ENCODE data around the gene NR4A1. TPM values are rescaled to one million over a fixed set of nuclear protein-coding genes. Genes with fewer than 3 reads are reported as not detected.

Gene NR4A1
- total RNA-seq, 2 donors from 2014 or later = 51.1 to 52.0 TPM

DNA sequence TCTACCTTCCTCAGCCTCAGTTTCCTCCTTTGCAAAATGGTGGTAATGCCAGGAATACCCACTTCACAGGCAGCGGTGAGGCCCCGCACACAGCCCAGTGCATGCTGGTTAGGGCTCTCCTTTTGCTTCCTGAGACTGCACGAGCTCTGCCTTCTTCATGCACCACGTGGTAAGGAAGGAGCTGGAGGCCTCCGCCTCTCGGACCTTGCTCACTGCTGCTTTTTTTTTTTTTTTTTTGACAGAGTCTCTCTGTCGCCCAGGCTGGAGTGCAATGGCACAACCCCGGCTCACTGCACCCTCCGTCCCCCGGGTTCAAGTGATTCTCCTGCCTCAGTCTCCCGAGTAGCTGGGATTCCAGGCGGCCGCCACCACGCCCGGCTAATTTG is 26.4 kb upstream of the NR4A1 start:
- intact Hi-C loops (cut with DNase I) = loop anchor here (1.0 to 5.0 kb wide), 2 partner anchors 58 to 97 kb away; no protein-coding TSS in a partner anchor
- H3K36me3 ChIP-seq = no peaks in the 10 kb centered on the region
- H3K9ac ChIP-seq (ENCODE audit: low read depth in 2 of 2, low read length in 2 of 2) = peak overlapping the region; percentile 68 to 79
- DNase-seq = peak; percentile 90
- peaks cover 8% of the 10 kb centered on the region for H3K4me1 ChIP-seq
- TF ChIP-seq, protein P1, sequence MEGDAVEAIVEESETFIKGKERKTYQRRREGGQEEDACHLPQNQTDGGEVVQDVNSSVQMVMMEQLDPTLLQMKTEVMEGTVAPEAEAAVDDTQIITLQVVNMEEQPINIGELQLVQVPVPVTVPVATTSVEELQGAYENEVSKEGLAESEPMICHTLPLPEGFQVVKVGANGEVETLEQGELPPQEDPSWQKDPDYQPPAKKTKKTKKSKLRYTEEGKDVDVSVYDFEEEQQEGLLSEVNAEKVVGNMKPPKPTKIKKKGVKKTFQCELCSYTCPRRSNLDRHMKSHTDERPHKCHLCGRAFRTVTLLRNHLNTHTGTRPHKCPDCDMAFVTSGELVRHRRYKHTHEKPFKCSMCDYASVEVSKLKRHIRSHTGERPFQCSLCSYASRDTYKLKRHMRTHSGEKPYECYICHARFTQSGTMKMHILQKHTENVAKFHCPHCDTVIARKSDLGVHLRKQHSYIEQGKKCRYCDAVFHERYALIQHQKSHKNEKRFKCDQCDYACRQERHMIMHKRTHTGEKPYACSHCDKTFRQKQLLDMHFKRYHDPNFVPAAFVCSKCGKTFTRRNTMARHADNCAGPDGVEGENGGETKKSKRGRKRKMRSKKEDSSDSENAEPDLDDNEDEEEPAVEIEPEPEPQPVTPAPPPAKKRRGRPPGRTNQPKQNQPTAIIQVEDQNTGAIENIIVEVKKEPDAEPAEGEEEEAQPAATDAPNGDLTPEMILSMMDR (IDR thresholded peaks at IDR 0.05) = no peak
- peak overlapping the region; percentile 14 for H3K4me3 ChIP-seq
- no peaks in the 10 kb centered on the region for H3K9me3 ChIP-seq
- peak overlapping the region; percentile 92 for H3K27ac ChIP-seq
- no peaks in the 10 kb centered on the region for H3K27me3 ChIP-seq

DNA sequence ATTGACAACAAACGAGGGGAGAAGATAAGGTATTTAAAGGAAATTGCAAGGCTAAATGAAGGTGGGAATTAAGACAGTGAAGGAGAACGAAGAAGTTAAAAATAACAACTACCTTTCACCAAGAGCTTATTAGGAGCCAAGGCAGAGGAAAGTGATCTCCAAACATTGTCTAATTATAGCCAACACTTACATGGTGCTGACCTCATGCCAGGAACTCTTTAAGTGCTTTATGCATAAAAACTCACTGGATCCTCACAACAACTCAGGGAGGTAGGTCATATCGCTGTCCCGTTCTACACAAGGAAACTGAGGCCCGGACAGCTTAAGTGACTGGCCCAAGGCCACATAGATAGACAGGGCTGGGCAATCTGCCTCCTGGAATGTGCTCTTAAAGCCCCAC is 25.0 kb upstream of the NR4A1 start:
- Histone ChIP-seq H3K9ac (ENCODE audit: low read depth in 2 of 2, low read length in 2 of 2) (peak overlapping the region; percentile 68 to 79), H3K27me3 (no peaks in the 10 kb centered on the region), H3K36me3 (no peaks in the 10 kb centered on the region), H3K4me1 (peaks cover 8% of the 10 kb centered on the region), H3K27ac (no peak overlapping the region), H3K9me3 (no peaks in the 10 kb centered on the region), H3K4me3 (no peak overlapping the region)
- intact Hi-C loops (cut with DNase I) = loop anchor here (5.0 kb wide), 1 partner anchor 96 kb away; no protein-coding TSS in a partner anchor
- DNase-seq = no peak
- TF ChIP-seq, protein P1 (IDR thresholded peaks at IDR 0.05) = no peak

DNA sequence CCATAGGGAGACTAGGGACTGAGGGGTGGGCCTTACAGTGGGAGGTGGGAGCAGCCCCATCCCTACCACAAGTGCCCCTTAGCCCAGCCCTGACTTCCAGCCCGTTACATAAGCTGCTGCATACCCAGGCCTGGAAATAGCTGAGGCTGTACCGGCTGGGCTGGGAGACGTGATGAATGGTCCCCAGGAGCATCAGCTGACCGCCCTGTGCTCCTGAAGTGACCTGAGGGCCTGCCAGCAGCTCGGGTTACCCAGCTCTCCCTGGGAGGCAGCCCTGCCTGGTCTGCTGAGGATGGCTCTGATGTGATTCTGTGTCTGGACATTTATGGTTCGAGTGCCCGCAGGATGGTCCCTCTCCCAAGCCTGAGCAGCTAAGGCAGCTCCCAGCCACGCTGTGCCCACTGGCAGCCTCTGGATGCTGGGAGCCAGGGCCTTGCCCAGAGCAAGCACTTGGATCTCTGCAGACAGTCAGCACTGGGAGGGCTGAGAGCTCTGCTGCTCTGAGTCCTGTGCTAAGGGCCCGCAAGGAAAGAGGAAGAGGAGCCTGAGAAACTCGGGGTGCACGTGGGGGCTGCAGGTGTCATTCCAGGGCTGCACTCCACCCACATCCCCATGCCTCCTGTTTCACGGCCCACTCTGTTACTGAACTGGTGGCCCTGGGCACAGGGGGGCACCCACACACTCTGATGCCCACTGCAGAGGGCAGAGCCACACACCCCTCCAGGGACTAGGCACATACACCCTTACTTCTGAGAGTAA is 24.0 kb upstream of the NR4A1 start:
- peak overlapping the region in 1 of 2 donors; percentile 0 for H3K9ac ChIP-seq (ENCODE audit: low read depth in 2 of 2, low read length in 2 of 2)
- TF ChIP-seq, protein P1 (IDR thresholded peaks at IDR 0.05) = no peak
- H3K4me1 ChIP-seq = peaks cover 10% of the 10 kb centered on the region
- H3K4me3 ChIP-seq = no peak overlapping the region
- DNase-seq = no peak
- no peak overlapping the region for H3K27ac ChIP-seq
- H3K36me3 ChIP-seq = no peaks in the 10 kb centered on the region
- H3K27me3 ChIP-seq = no peaks in the 10 kb centered on the region
- H3K9me3 ChIP-seq = no peaks in the 10 kb centered on the region
- intact Hi-C loops (cut with DNase I) = loop anchor here (5.0 kb wide), 1 partner anchor 95 kb away; no protein-coding TSS in a partner anchor

DNA sequence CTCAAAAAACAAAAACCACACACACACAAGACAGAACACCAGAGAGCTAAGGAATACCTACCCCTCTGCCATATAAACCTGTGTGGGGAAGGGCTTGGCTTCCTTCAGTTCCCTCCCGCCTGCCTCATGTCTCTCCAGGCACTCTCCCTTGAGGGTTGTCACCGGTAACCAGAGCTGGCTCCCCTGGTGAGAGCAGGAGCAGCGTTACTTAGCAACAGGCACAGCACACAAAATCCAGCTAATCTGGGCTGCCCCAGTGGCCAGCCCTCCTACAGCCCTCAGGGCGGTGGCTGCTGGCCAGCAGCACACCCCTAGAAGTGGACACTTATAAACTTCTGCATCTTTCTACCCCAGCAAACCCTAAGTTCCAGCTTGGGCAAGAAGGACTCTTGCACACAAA is 21.6 kb upstream of the NR4A1 start:
- Histone ChIP-seq H3K27me3 (no peaks in the 10 kb centered on the region), H3K9me3 (no peaks in the 10 kb centered on the region), H3K9ac (ENCODE audit: low read depth in 2 of 2, low read length in 2 of 2) (no peak overlapping the region), H3K4me1 (peaks cover 12% of the 10 kb centered on the region), H3K36me3 (no peaks in the 10 kb centered on the region), H3K4me3 (no peak overlapping the region), H3K27ac (no peak overlapping the region)
- TF ChIP-seq, protein P1 (IDR thresholded peaks at IDR 0.05) = no peak
- no peak for DNase-seq
- intact Hi-C loops (cut with DNase I) = loop anchor here (5.0 kb wide), 1 partner anchor 93 kb away; no protein-coding TSS in a partner anchor

DNA sequence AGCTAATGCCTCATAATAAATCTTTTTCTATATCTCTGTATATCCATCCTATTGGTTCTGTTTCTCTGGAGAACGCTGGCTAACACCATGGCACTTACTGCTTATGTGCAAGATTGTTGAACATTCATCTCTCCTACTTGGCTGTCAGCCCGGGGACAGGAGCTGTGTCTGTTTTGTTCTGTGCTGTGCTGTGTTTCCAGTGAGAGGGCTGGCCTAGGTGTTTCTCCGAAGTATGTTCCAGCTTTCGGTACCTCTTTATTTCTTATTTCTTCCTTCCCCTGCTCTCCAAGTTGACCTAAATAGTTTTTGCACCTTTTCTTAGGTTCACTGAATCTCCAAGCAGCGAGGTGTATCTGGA is 18.8 kb upstream of the NR4A1 start:
- DNase-seq = peak; percentile 75
- no peaks in the 10 kb centered on the region for H3K9me3 ChIP-seq
- no peak overlapping the region for H3K4me3 ChIP-seq
- peaks cover 7% of the 10 kb centered on the region for H3K4me1 ChIP-seq
- H3K27me3 ChIP-seq = no peaks in the 10 kb centered on the region
- H3K36me3 ChIP-seq = no peaks in the 10 kb centered on the region
- intact Hi-C loops (cut with DNase I) = loop anchor here (2.0 kb wide), 1 partner anchor 18 kb away; the partner anchor contains the start of gene NR4A1
- TF ChIP-seq, protein P1 (IDR thresholded peaks at IDR 0.05) = no peak
- H3K27ac ChIP-seq = peak overlapping the region; percentile 80
- peak overlapping the region in 1 of 2 donors; percentile 73 for H3K9ac ChIP-seq (ENCODE audit: low read depth in 2 of 2, low read length in 2 of 2)

Measured in colonic mucosa (tissue), 4 donors.